GM12878 (cell line): ENCODE measurements around the gene REPIN1. TPM values are rescaled to one million over a fixed set of nuclear protein-coding genes. Genes with fewer than 3 reads are reported as not detected.

Experiments used
- ASH2L ChIP-seq: fragments of 300-600, 200-600 bp; sonication (generic); IDR thresholded peaks from 2 replicates; pipeline ENCODE4 v1.6.1; 2017; ENCODE audit warnings: low read depth, mild to moderate bottlenecking, borderline replicate concordance
- BRCA1 ChIP-seq: IDR thresholded peaks from 2 replicates; pipeline ENCODE4 v1.6.1; 2011; ENCODE audit warnings: low read depth, low read length, improper control_type of control experiment
- E2F4 ChIP-seq: IDR thresholded peaks from 2 replicates; pipeline ENCODE4 v1.6.1; 2012; ENCODE audit warnings: low read depth, low read length, improper control_type of control experiment
- EGR1 ChIP-seq, 2 experiments: IDR thresholded peaks; 1 replicate in 1 of 2; 2 replicates in 1 of 2; pipeline ENCODE4 v1.6.1; 2011 to 2012; ENCODE audit warnings: low read depth in 2 of 2, low read length in 2 of 2, borderline replicate concordance in 1 of 2, mild to moderate bottlenecking in 1 of 2, moderate library complexity in 1 of 2
- FOXM1 ChIP-seq: IDR thresholded peaks from 2 replicates; pipeline ENCODE4 v1.6.1; 2012; ENCODE audit warnings: low read depth, mild to moderate bottlenecking, inconsistent platforms, low read length, moderate library complexity
- HCFC1 ChIP-seq: fragments of 150-350 bp; IDR thresholded peaks from 2 replicates; pipeline ENCODE4 v1.6.1; 2014; ENCODE audit warnings: low read length
- IRF3 ChIP-seq: fragments of 450-650 bp; IDR thresholded peaks from 2 replicates; pipeline ENCODE4 v1.6.1; 2014; ENCODE audit warnings: mild to moderate bottlenecking
- IRF5 ChIP-seq: fragments of 450-650 bp; IDR thresholded peaks from 2 replicates; pipeline ENCODE4 v1.6.1; 2017; ENCODE audit warnings: borderline replicate concordance
- MXI1 ChIP-seq: fragments of 150-350 bp; IDR thresholded peaks from 2 replicates; pipeline ENCODE4 v1.6.1; 2011; ENCODE audit warnings: low read depth, mild to moderate bottlenecking, inconsistent platforms, low read length, improper control_type of control experiment
- NFIC ChIP-seq: IDR thresholded peaks from 2 replicates; pipeline ENCODE4 v1.6.1; 2012; ENCODE audit warnings: low read depth, mild to moderate bottlenecking, inconsistent platforms, low read length, moderate library complexity
- PAX8 ChIP-seq: fragments of 450-650 bp; IDR thresholded peaks from 2 replicates; pipeline ENCODE4 v1.6.1; 2017; ENCODE audit warnings: mild to moderate bottlenecking, moderate library complexity
- PKNOX1 ChIP-seq: fragments of 450-650 bp; IDR thresholded peaks from 2 replicates; pipeline ENCODE4 v1.6.1; 2016; ENCODE audit warnings: mild to moderate bottlenecking
- POLR2AphosphoS2 ChIP-seq: IDR thresholded peaks from 2 replicates; pipeline ENCODE4 v1.6.1; 2011; ENCODE audit warnings: low read depth, mild to moderate bottlenecking, low read length, improper control_type of control experiment, moderate library complexity
- SREBF2 ChIP-seq: IDR thresholded peaks from 2 replicates; pipeline ENCODE4 v1.6.1; 2012; ENCODE audit warnings: mild to moderate bottlenecking, low read length
- ZBTB33 ChIP-seq: fragments of 450-650 bp; IDR thresholded peaks from 2 replicates; pipeline ENCODE4 v1.6.1; 2017; ENCODE audit warnings: mild to moderate bottlenecking
- ZBTB4 ChIP-seq: fragments of 450-650 bp; formaldehyde crosslinking; IDR thresholded peaks from 2 replicates; pipeline ENCODE4 v1.4.0; 2022; ENCODE audit warnings: mild to moderate bottlenecking, moderate library complexity
- ZNF207 ChIP-seq: fragments of 450-650 bp; IDR thresholded peaks from 2 replicates; pipeline ENCODE4 v1.6.1; 2014; ENCODE audit warnings: antibody characterized with exemption, mild to moderate bottlenecking, borderline replicate concordance
- polyA plus RNA-seq, 11 experiments: library from polyadenylated mRNA; depleted of rRNA in 4 of 11; unstranded in 6 of 11; stranded (reverse) in 5 of 11; fragments of >200 nt; fragmentation: Nextera tagmentation in 4 of 11; fragmentation: Illumina TruSeq in 1 of 11; extraction: Ambion mirVana in 4 of 11; extraction: Trizol in 1 of 11; gene quantifications; 1 replicate in 1 of 11; 2 replicates in 10 of 11; pipeline versions ENCODE4 v1.2.1 to v1.2.3, GENCODE V29; 2011 to 2016; ENCODE audit warnings: inconsistent platforms in 2 of 11, missing spikeins in 2 of 11, low read depth in 1 of 11
- total RNA-seq, 4 experiments: library from RNA; depleted of rRNA in 3 of 4; stranded (reverse); fragments of >200 nt in 3 of 4; fragmentation: Illumina TruSeq in 1 of 4; extraction: Trizol in 1 of 4; gene quantifications; 2 replicates each; pipeline versions ENCODE4 v1.2.1 to v1.2.3, GENCODE V29; 2013 to 2021

REPIN1 gene
- total and polyA plus RNA-seq, 10 of the 15 experiments (the other 5 are each of a cell fraction or from before 2014, with no cell fraction given), result 5.1 to 172 (median 76.9) TPM

- TF ChIP-seq PKNOX1 (no peak), ZBTB33 (no peak), POLR2AphosphoS2 (no peak; the same call in 1 of the 2 replicates), HCFC1 (peak; percentile 47), FOXM1 (no peak; the same call in 1 of the 2 replicates), E2F4 (no peak), EGR1 (IDR thresholded peaks at IDR 0.05; ENCODE audit: borderline replicate concordance in 1 of 2, low read depth in 2 of 2, low read length in 2 of 2) (peak in 1 of 2 experiments; percentile 78; a peak in 2 of 3 replicates), BRCA1 (no peak), IRF5 (no peak), ZNF207 (peak; percentile 70; the same call in 1 of the 2 replicates), PAX8 (no peak), ZBTB4 (no peak), SREBF2 (no peak), ASH2L (no peak), MXI1 (peak; percentile 83), NFIC (no peak), IRF3 (no peak)
These were observed 36.4 kb downstream of the REPIN1 start (continued) for GRCh38 chr7:150404805-150405583.
